IMR-90 (cell line): ENCODE results near the gene FREM3. TPM values are rescaled to one million over a fixed set of nuclear protein-coding genes. Genes with fewer than 3 reads are reported as not detected.

Experiments used
- ATAC-seq: fragments of 200-7000 bp; cut with Tn5 transposase; 2 replicates; pipeline ENCODE4 v1.9.1; 2020; ENCODE audit warnings: low read depth, mild to moderate bottlenecking, moderate library complexity
- BruUV-seq: library from RNA; stranded (reverse); fragments of 400-500 nt; replicated peaks from 2 replicates; lab custom pipeline; 2021; lab: Mats Ljungman, UMichigan
- CTCF ChIA-PET: fragments of 300-600 bp; formaldehyde crosslinking; extraction: SDS; loops from one replicate; lab custom pipeline; 2021; ENCODE audit warnings: antibody characterized with exemption; lab: Yijun Ruan, JAX
- POLR2A ChIA-PET: fragments of 300-600 bp; sonication (Branson Sonifier 250); formaldehyde crosslinking; loops from one replicate; lab custom pipeline; 2022; ENCODE audit warnings: antibody characterized with exemption; ENCODE audit not compliant: unreplicated experiment; lab: Charles Lee
- DNase-seq: peaks from one replicate; pipeline ENCODE4 v3.0.0; 2013
- H2AFZ ChIP-seq: replicated peaks from 2 replicates; pipeline ENCODE3; 2013; ENCODE audit warnings: low read length, mild to moderate bottlenecking; ENCODE audit not compliant: poor library complexity
- H2AK5ac ChIP-seq: 2 replicates; pipeline ENCODE4 v1.6.1; 2013; ENCODE audit warnings: low read depth, low read length, inconsistent platforms
- H2AK9ac ChIP-seq: replicated peaks from 2 replicates; pipeline ENCODE3; 2013; ENCODE audit warnings: mild to moderate bottlenecking, low read depth, low read length, moderate library complexity; ENCODE audit not compliant: poor library complexity
- H2BK120ac ChIP-seq: 2 replicates; pipeline ENCODE4 v1.6.1; 2013; ENCODE audit warnings: low read depth, low read length, inconsistent platforms
- H2BK15ac ChIP-seq: 3 replicates; pipeline ENCODE4 v1.6.1; 2013; ENCODE audit warnings: low read depth, low read length, inconsistent platforms
- H2BK20ac ChIP-seq: 2 replicates; pipeline ENCODE4 v1.6.1; 2013; ENCODE audit warnings: low read depth, mild to moderate bottlenecking, inconsistent platforms, low read length, moderate library complexity
- H2BK5ac ChIP-seq: 2 replicates; pipeline ENCODE4 v1.6.1; 2013; ENCODE audit warnings: mild to moderate bottlenecking, low read depth, low read length, inconsistent platforms; ENCODE audit not compliant: poor library complexity, severe bottlenecking
- H3K14ac ChIP-seq: replicated peaks from 2 replicates; pipeline ENCODE4 v1.6.1; 2013; ENCODE audit warnings: low read depth, low read length, inconsistent platforms
- H3K18ac ChIP-seq: 2 replicates; pipeline ENCODE4 v1.6.1; 2013; ENCODE audit warnings: low read depth, low read length, control low read depth
- H3K23ac ChIP-seq: 2 replicates; pipeline ENCODE4 v1.6.1; 2013; ENCODE audit warnings: low read depth, low read length, inconsistent platforms
- H3K27ac ChIP-seq: 2 replicates; pipeline ENCODE4 v1.5.1; 2013; ENCODE audit warnings: mild to moderate bottlenecking, control low read depth, low read length; ENCODE audit not compliant: insufficient read depth
- H3K27me3 ChIP-seq: 2 replicates; pipeline ENCODE4 v1.6.1; 2013; ENCODE audit warnings: low read length; ENCODE audit not compliant: control insufficient read depth, insufficient read depth
- H3K36me3 ChIP-seq: 2 replicates; pipeline ENCODE4 v1.6.1; 2013; ENCODE audit warnings: low read length, mixed read lengths; ENCODE audit not compliant: control insufficient read depth, insufficient read depth
- H3K4ac ChIP-seq: 2 replicates; pipeline ENCODE4 v1.6.1; 2013; ENCODE audit warnings: low read depth, low read length, inconsistent platforms
- H3K4me1 ChIP-seq: 2 replicates; pipeline ENCODE4 v1.6.1; 2013; ENCODE audit warnings: low read length, mixed read lengths; ENCODE audit not compliant: control insufficient read depth, insufficient read depth
- H3K4me2 ChIP-seq: 2 replicates; pipeline ENCODE4 v1.6.1; 2013; ENCODE audit warnings: low read depth, mild to moderate bottlenecking, control low read depth, low read length, moderate library complexity
- H3K4me3 ChIP-seq: 2 replicates; pipeline ENCODE4 v1.5.1; 2013; ENCODE audit warnings: low read depth, mild to moderate bottlenecking, control low read depth, low read length, moderate library complexity; ENCODE audit not compliant: insufficient read depth
- H3K56ac ChIP-seq: 2 replicates; pipeline ENCODE4 v1.6.1; 2013; ENCODE audit warnings: low read length, inconsistent platforms; ENCODE audit not compliant: insufficient read depth; ENCODE audit errors: extremely low read depth
- H3K79me1 ChIP-seq, 2 experiments: 2 replicates each; pipeline ENCODE4 v1.6.1; 2013; ENCODE audit warnings: low read length in 2 of 2, inconsistent platforms in 1 of 2, low read depth in 1 of 2
- H3K9ac ChIP-seq: 2 replicates; pipeline ENCODE4 v1.6.1; 2013; ENCODE audit warnings: low read depth, low read length, control low read depth
- H3K9me1 ChIP-seq: 2 replicates; pipeline ENCODE4 v1.6.1; 2013; ENCODE audit warnings: low read length, inconsistent platforms; ENCODE audit not compliant: insufficient read depth
- H3K9me3 ChIP-seq: 2 replicates; pipeline ENCODE4 v1.6.1; 2013; ENCODE audit warnings: low read length; ENCODE audit not compliant: control insufficient read depth, insufficient read depth
- H4K20me1 ChIP-seq: 2 replicates; pipeline ENCODE4 v1.6.1; 2013; ENCODE audit warnings: low read length, inconsistent platforms; ENCODE audit not compliant: insufficient read depth
- H4K5ac ChIP-seq: 2 replicates; pipeline ENCODE4 v1.6.1; 2013; ENCODE audit warnings: mild to moderate bottlenecking, low read depth, low read length, control low read depth
- H4K8ac ChIP-seq, 2 experiments: 2 replicates each; pipeline ENCODE4 v1.6.1; 2013; ENCODE audit warnings: low read depth in 2 of 2, low read length in 2 of 2, control low read depth in 1 of 2, inconsistent platforms in 1 of 2
- H4K91ac ChIP-seq: 2 replicates; pipeline ENCODE4 v1.6.1; 2013; ENCODE audit warnings: low read depth, low read length, inconsistent platforms; ENCODE audit not compliant: insufficient read depth
- CEBPB ChIP-seq: IDR thresholded peaks from 2 replicates; pipeline ENCODE4 v1.6.1; 2012; ENCODE audit warnings: low read depth, low read length, improper control_type of control experiment
- MAFK ChIP-seq: IDR thresholded peaks from 2 replicates; pipeline ENCODE4 v1.6.1; 2012; ENCODE audit warnings: low read depth, low read length, improper control_type of control experiment
- MAZ ChIP-seq: IDR thresholded peaks from 2 replicates; pipeline ENCODE4 v1.6.1; 2012; ENCODE audit warnings: low read depth, mild to moderate bottlenecking, low read length, improper control_type of control experiment, moderate library complexity, borderline replicate concordance
- POLR2A ChIP-seq: IDR thresholded peaks from 2 replicates; pipeline ENCODE4 v1.6.1; 2012; ENCODE audit warnings: mild to moderate bottlenecking, low read depth, low read length
- RAD21 ChIP-seq: IDR thresholded peaks from 2 replicates; pipeline ENCODE4 v1.6.1; 2012; ENCODE audit warnings: low read length, improper control_type of control experiment
- SMC3 ChIP-seq: fragments of 150-350 bp; IDR thresholded peaks from 2 replicates; pipeline ENCODE4 v1.6.1; 2016; ENCODE audit warnings: low read depth, mild to moderate bottlenecking, antibody characterized with exemption, low read length, moderate library complexity
- dilution Hi-C: fragments of 300-500 bp; cut with HindIII; formaldehyde crosslinking; loops from one replicate; pipeline ENCODE4 v1.14.3; 2018; ENCODE audit warnings: low sequenced_read_pairs; ENCODE audit not compliant: unreplicated experiment
- in situ Hi-C: fragments of 300-500 bp; cut with MboI; formaldehyde crosslinking; loops from 3 replicates; pipeline ENCODE4 v1.14.3; 2019; ENCODE audit warnings: low sequenced_read_pairs, inconsistent platforms, mixed read lengths
- intact Hi-C: fragments of 100-400 bp; cut with micrococcal nuclease; formaldehyde crosslinking; loops from 2 replicates; pipeline ENCODE4 v1.10.0; 2022
- polyA plus RNA-seq, 3 experiments: library from polyadenylated mRNA; depleted of rRNA; stranded (reverse); fragments of >200 nt; gene quantifications; 2 replicates each; pipeline ENCODE4 v1.2.3, GENCODE V29; 2012; ENCODE audit warnings: low replicate concordance in 1 of 3
- total RNA-seq: library from RNA; depleted of rRNA; stranded (reverse); fragments of >200 nt; gene quantifications from 2 replicates; pipeline ENCODE4 v1.2.3, GENCODE V29; 2012
- TF ChIP-seq, protein P1 (sequence below): fragments of 150-350 bp; IDR thresholded peaks from 2 replicates; pipeline ENCODE4 v1.6.1; 2017; ENCODE audit warnings: mild to moderate bottlenecking, antibody characterized with exemption, low read length, low read depth

The FREM3 gene
- total and polyA plus RNA-seq, 2 of the 4 experiments (the other 2 are of a cell fraction) = not detected

DNA sequence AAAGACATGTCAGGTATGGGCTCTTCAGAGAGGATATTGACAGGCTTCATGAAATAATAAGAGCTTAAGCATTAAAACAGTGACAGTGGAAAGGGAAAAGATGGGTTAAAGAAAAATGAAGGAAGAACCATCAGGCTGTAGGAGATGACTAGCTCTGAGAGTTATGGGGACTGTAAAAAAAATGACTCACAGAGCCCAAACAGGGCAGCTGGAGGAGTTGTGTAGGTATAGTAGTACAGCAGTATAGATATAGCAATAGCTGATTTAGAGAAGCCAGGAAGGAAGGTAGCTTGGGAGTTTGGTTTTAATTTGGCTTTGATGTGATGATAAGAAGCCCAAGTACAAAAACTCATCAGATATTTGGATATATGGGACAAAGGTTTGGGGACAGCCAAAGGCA lies 66.6 kb downstream of the FREM3 start:
- H2AK9ac ChIP-seq = no peak overlapping the region
- H3K9ac ChIP-seq = no peak overlapping the region
- H3K79me1 ChIP-seq = no peaks in the 10 kb centered on the region
- no peak for TF ChIP-seq SMC3
- TF ChIP-seq POLR2A = no peak
- no peak for TF ChIP-seq MAZ
- TF ChIP-seq CEBPB = no peak
- no peak for TF ChIP-seq RAD21
- TF ChIP-seq MAFK = no peak
- TF ChIP-seq, protein P1, sequence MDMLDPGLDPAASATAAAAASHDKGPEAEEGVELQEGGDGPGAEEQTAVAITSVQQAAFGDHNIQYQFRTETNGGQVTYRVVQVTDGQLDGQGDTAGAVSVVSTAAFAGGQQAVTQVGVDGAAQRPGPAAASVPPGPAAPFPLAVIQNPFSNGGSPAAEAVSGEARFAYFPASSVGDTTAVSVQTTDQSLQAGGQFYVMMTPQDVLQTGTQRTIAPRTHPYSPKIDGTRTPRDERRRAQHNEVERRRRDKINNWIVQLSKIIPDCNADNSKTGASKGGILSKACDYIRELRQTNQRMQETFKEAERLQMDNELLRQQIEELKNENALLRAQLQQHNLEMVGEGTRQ = no peak
- DNase-seq = no peak
- no peaks in the 10 kb centered on the region for H3K36me3 ChIP-seq
- H3K27me3 ChIP-seq = no peaks in the 10 kb centered on the region
- H3K23ac ChIP-seq = no peak overlapping the region
- CTCF ChIA-PET = no interaction called here
- intact Hi-C loops (no loop called here), dilution Hi-C loops (no loop called here), in situ Hi-C loops (no loop called here)
- no peak overlapping the region for H2BK5ac ChIP-seq
- H2BK20ac ChIP-seq = no peak overlapping the region
- H4K5ac ChIP-seq = no peak overlapping the region
- H3K56ac ChIP-seq = no peak overlapping the region
- POLR2A ChIA-PET = no interaction called here
- no peak overlapping the region for H2AFZ ChIP-seq
- no peaks in the 10 kb centered on the region for H4K20me1 ChIP-seq
- no peak overlapping the region for H3K27ac ChIP-seq
- no peak overlapping the region for H3K18ac ChIP-seq
- ATAC-seq = no peak
- H4K91ac ChIP-seq = no peak overlapping the region
- no peak overlapping the region for H3K4me2 ChIP-seq
- BruUV-seq = no TSS peak
- no peak overlapping the region for H3K14ac ChIP-seq
- H3K4ac ChIP-seq = no peak overlapping the region
- no peak overlapping the region for H2AK5ac ChIP-seq
- H4K8ac ChIP-seq = no peak overlapping the region
- no peak overlapping the region for H3K4me3 ChIP-seq
- no peaks in the 10 kb centered on the region for H3K4me1 ChIP-seq
- H2BK15ac ChIP-seq = no peak overlapping the region
- no peaks in the 10 kb centered on the region for H3K9me3 ChIP-seq
- no peak overlapping the region for H2BK120ac ChIP-seq
- H3K9me1 ChIP-seq = no peaks in the 10 kb centered on the region
